Neural cell (in vitro differentiated cells): ENCODE measurements around the gene ZNHIT2. TPM values are rescaled to one million over a fixed set of nuclear protein-coding genes. Genes with fewer than 3 reads are reported as not detected.

ENCODE experiments used
- H2AFZ ChIP-seq: fragments of 200-600, 300-800 bp; sonication (generic), shearing (Covaris generic); 2 replicates; pipeline ENCODE4 v1.6.0; 2014; ENCODE audit warnings: low read depth, mild to moderate bottlenecking, antibody characterized with exemption, low read length, moderate library complexity
- H3F3A ChIP-seq: fragments of 200-600 bp; shearing (Covaris generic); 2 replicates; pipeline ENCODE4 v1.6.1; 2016; ENCODE audit warnings: mild to moderate bottlenecking, moderate library complexity, mixed read lengths, antibody characterized with exemption, low read length; ENCODE audit not compliant: insufficient read depth, poor library complexity, severe bottlenecking
- H3K27ac ChIP-seq: fragments of 200-600, 300-800 bp; sonication (generic), shearing (Covaris generic); 2 replicates; pipeline ENCODE4 v1.5.1; 2014; ENCODE audit warnings: mild to moderate bottlenecking, low read length, moderate library complexity
- H3K27me3 ChIP-seq: fragments of 300-800, 200-600 bp; sonication (generic), shearing (Covaris generic); 2 replicates; pipeline ENCODE4 v1.6.0; 2014; ENCODE audit warnings: mild to moderate bottlenecking, low read depth, low read length, moderate library complexity; ENCODE audit not compliant: insufficient read depth
- H3K36me3 ChIP-seq: fragments of 300-800, 200-600 bp; sonication (generic), shearing (Covaris generic); 2 replicates; pipeline ENCODE4 v1.5.1; 2014; ENCODE audit warnings: mild to moderate bottlenecking, antibody characterized with exemption, low read length, moderate library complexity; ENCODE audit not compliant: insufficient read depth
- H3K4me2 ChIP-seq: fragments of 300-800, 200-600 bp; sonication (generic), shearing (Covaris generic); 2 replicates; pipeline ENCODE4 v1.6.0; 2014; ENCODE audit warnings: mild to moderate bottlenecking, low read length
- H3K4me3 ChIP-seq: fragments of 300-800, 200-600 bp; sonication (generic), shearing (Covaris generic); 2 replicates; pipeline ENCODE4 v1.5.1; 2014; ENCODE audit warnings: mild to moderate bottlenecking, low read length, moderate library complexity
- H3K79me2 ChIP-seq: fragments of 200-600 bp; shearing (Covaris generic); replicated peaks from 2 replicates; pipeline ENCODE4 v1.6.0; 2014; ENCODE audit warnings: mild to moderate bottlenecking, low read length, moderate library complexity; ENCODE audit not compliant: insufficient read depth
- H3K9ac ChIP-seq: fragments of 300-800, 200-600 bp; sonication (generic), shearing (Covaris generic); 2 replicates; pipeline ENCODE4 v1.6.1; 2016; ENCODE audit warnings: mild to moderate bottlenecking, low read length, mixed read lengths
- H3K9me2 ChIP-seq: fragments of 200-600 bp; shearing (Covaris generic); 2 replicates; pipeline ENCODE4 v1.6.1; 2016; ENCODE audit warnings: mild to moderate bottlenecking, low read length, mixed read lengths; ENCODE audit not compliant: insufficient read depth
- H3K9me3 ChIP-seq: fragments of 200-600, 300-800 bp; sonication (generic), shearing (Covaris generic); 2 replicates; pipeline ENCODE4 v1.6.1; 2016; ENCODE audit warnings: mild to moderate bottlenecking, mixed run types, low read length, moderate library complexity, mixed read lengths
- H4K20me1 ChIP-seq: fragments of 200-600 bp; shearing (Covaris generic); 2 replicates; pipeline ENCODE4 v1.6.1; 2016; ENCODE audit warnings: mild to moderate bottlenecking, mixed run types; ENCODE audit not compliant: insufficient read depth
- CTCF ChIP-seq: fragments of 450-650 bp; IDR thresholded peaks from 2 replicates; pipeline ENCODE4 v1.5.1; 2014; ENCODE audit warnings: antibody characterized with exemption, mild to moderate bottlenecking, moderate library complexity; ENCODE audit not compliant: poor library complexity, severe bottlenecking
- EP300 ChIP-seq: fragments of 450-650 bp; conservative IDR thresholded peaks from 2 replicates; pipeline ENCODE4 v1.6.1; 2014; ENCODE audit warnings: antibody characterized with exemption, mild to moderate bottlenecking, moderate library complexity; ENCODE audit not compliant: poor library complexity, severe bottlenecking
- EZH2 ChIP-seq: fragments of 200-600, 300-800 bp; shearing (Covaris generic), sonication (generic); IDR thresholded peaks from 2 replicates; pipeline ENCODE4 v1.6.1; 2014; ENCODE audit warnings: antibody characterized with exemption, low read length, borderline replicate concordance, mild to moderate bottlenecking; ENCODE audit not compliant: insufficient read depth, poor library complexity, severe bottlenecking
- MXI1 ChIP-seq: fragments of 450-650 bp; conservative IDR thresholded peaks from 2 replicates; pipeline ENCODE4 v1.6.1; 2014; ENCODE audit warnings: antibody characterized with exemption, mild to moderate bottlenecking; ENCODE audit not compliant: poor library complexity, severe bottlenecking
- POLR2AphosphoS5 ChIP-seq: IDR thresholded peaks from 2 replicates; pipeline ENCODE4 v1.6.1; 2012
- RAD21 ChIP-seq: fragments of 450-650 bp; conservative IDR thresholded peaks from 2 replicates; pipeline ENCODE4 v1.6.1; 2014; ENCODE audit warnings: antibody characterized with exemption, mild to moderate bottlenecking, moderate library complexity
- REST ChIP-seq: IDR thresholded peaks from 2 replicates; pipeline ENCODE4 v1.6.1; 2012; ENCODE audit warnings: borderline replicate concordance
- SMC3 ChIP-seq: fragments of 450-650 bp; conservative IDR thresholded peaks from 2 replicates; pipeline ENCODE4 v1.6.1; 2014; ENCODE audit warnings: antibody characterized with exemption, mild to moderate bottlenecking, moderate library complexity; ENCODE audit not compliant: poor library complexity
- TAF1 ChIP-seq: IDR thresholded peaks from 2 replicates; pipeline ENCODE4 v1.6.1; 2012; ENCODE audit warnings: low read depth
- polyA plus RNA-seq: library from polyadenylated mRNA; depleted of rRNA; stranded (reverse); fragments of >200 nt; gene quantifications from 2 replicates; pipeline ENCODE4 v1.2.3, GENCODE V29; 2014

ZNHIT2 gene
- polyA plus RNA-seq, 1 donor from 2014 or later, result 7.0 TPM

DNA sequence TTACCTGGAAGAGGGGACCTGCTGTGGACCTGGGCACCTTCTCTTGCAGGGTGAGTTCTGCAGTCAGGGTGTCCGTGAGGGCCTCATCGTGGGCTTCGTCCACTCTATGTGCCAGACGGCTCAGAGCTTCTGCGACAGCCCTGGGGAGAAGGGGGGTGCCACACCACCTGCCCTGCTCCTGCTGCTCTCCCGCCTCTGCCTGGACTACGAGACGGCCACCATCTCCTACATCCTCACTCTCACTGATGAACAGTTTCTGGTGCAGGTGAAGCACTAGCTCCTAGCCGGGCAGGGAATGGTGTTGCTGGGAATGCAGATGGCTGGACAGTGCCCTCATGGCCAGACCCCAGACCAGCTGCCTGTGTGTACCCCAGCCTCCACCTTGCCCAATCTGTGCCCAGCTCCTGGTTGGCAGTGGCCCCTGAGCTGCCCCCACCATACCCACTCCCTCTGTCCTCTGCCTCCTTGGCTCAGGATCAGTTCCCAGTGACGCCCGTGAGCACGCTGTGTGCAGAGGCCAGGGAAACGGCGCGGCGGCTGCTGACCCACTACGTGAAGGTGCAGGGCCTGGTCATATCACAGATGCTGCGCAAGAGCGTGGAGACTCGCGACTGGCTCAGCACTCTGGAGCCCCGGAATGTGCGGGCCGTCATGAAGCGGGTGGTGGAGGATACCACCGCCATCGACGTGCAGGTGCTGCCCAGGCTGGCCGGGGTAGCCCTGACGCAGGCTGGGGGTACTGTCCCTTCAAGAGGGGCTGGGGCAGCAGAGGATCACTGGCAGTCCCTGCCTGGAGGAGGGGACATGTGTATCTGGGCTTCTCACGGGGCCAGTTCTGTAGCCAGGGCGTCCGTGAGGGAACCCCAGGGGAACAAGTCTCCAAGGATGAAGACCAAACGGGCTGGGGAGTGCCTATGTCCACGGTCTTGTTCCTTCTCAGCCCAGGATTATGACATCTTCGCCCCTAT lies 8.0 kb downstream of the ZNHIT2 start:
- H4K20me1 ChIP-seq, result no peaks in the 10 kb centered on the region
- H3K9ac ChIP-seq, result no peak overlapping the region
- no peaks in the 10 kb centered on the region for H3K27me3 ChIP-seq
- TF ChIP-seq TAF1 (no peak), EP300 (no peak), MXI1 (no peak), SMC3 (no peak), REST (no peak), EZH2 (no peak), CTCF (no peak), RAD21 (no peak), POLR2AphosphoS5 (no peak)
- H2AFZ ChIP-seq, result no peak overlapping the region
- H3K36me3 ChIP-seq, result no peaks in the 10 kb centered on the region
- no peaks in the 10 kb centered on the region for H3K9me2 ChIP-seq
- H3K79me2 ChIP-seq, result peaks cover 19% of the 10 kb centered on the region
- H3K4me3 ChIP-seq, result no peak overlapping the region
- no peak overlapping the region for H3K27ac ChIP-seq
- no peak overlapping the region for H3K4me2 ChIP-seq
- H3K9me3 ChIP-seq, result no peaks in the 10 kb centered on the region
- H3F3A ChIP-seq, result no peaks in the 10 kb centered on the region

DNA sequence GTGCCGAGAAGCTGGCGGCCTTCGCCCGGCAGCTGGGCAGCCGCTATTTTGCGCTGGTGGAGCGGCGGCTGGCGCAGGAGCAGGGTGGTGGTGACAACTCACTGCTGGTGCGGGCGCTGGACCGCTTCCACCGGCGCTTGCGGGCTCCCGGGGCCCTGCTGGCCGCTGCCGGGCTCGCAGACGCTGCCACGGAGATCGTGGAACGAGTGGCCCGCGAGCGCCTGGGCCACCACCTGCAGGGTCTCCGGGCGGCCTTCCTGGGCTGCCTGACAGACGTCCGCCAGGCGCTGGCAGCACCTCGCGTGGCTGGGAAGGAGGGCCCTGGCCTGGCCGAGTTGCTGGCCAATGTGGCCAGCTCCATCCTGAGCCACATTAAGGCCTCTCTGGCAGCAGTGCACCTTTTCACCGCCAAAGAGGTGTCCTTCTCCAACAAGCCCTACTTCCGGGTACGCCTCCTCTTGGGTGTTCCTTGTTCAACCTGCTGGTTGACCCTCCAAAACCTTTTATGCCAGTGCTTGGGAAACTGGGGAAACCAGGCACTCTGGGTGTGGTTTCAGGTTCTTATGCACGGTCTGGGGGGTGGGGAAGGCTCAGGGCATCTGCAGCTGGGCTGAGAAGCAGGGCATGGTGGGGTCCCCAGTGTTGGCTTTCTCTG lies 8.9 kb downstream of the ZNHIT2 start:
- Histone ChIP-seq H3K9me3 (no peaks in the 10 kb centered on the region), H3K27me3 (no peaks in the 10 kb centered on the region), H3K4me2 (no peak overlapping the region), H3F3A (no peaks in the 10 kb centered on the region), H3K27ac (no peak overlapping the region), H3K9me2 (no peaks in the 10 kb centered on the region), H4K20me1 (no peaks in the 10 kb centered on the region), H2AFZ (no peak overlapping the region), H3K36me3 (no peaks in the 10 kb centered on the region), H3K79me2 (peaks cover 10% of the 10 kb centered on the region), H3K9ac (no peak overlapping the region), H3K4me3 (no peak overlapping the region)
- TF ChIP-seq CTCF, result no peak
- no peak for TF ChIP-seq MXI1
- TF ChIP-seq REST, result no peak
- no peak for TF ChIP-seq SMC3
- no peak for TF ChIP-seq EP300
- no peak for TF ChIP-seq POLR2AphosphoS5
- TF ChIP-seq EZH2, result no peak
- TF ChIP-seq RAD21, result no peak
- TF ChIP-seq TAF1, result no peak
